Stimulated activated CD8-positive, alpha-beta memory T cell treated with anti-CD3 and anti-CD28 coated beads, Interleukin-15, amount 100 ng/mL, for 4 hours (primary cell): ENCODE measurements around the gene RBP4.

Experiments used
- DNase-seq, 2 donors: peaks; one replicate each; pipeline ENCODE4 v3.0.0-alpha.2; 2020; ENCODE audit warnings: low read depth in 2 of 2

Gene RBP4

DNA sequence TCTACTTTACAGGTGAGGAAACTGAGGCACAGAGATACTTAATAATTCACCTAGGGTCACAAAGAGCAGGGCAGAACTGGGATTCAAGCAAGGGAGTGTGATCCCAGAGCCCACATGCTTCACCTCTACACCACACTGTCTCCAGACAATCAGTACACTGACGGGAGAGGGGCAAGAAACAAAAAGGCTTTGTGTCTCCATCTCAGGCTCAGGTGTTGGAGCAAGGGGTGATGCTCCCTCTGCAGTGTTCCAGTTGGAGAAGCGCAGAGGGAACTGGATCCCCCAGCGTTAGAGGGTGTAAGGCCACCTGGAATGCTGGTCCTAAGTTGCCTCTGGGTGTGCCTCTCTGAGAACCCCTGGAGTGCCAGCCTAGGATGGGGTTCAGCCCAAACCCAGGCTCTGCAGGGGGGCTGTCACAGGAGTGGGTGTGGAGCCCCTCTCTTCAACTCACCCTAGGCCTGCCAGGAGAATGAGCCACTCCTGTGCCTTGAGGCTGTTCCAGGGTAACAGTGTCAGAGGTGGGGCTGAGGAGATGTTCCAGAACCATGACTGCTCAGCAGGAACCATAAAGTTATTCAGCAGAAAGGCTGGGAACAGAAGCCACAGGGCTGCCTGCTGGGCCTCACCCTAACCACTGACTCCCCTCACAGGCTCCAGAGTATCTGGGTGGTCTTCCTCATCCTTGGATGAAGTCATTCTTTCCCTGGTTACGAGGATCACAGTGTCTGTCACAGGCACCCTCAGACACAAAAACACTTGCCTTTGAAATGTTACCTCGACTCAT, 5.5 kb downstream of the RBP4 start:
- DNase-seq = no peak

DNA sequence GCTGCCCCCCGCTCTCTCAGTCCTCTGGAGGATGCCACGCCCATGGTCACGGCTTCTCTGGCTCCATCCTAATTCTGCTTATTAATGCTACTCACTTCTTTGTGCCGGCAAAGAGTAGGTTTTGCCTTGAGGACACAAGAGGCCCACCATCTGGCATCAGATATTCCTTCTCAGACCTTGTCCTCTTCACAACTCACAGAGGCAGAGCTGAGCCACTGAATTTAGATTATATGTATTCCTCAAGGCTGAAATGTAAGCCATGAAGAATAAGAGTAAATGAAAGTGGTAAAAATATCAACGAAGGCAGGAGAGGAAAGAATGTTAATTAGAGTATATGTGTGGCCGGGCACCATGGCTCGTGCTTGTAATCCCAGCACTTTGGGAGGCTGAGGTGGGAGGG, 6.5 kb downstream of the RBP4 start:
- DNase-seq = no peak

DNA sequence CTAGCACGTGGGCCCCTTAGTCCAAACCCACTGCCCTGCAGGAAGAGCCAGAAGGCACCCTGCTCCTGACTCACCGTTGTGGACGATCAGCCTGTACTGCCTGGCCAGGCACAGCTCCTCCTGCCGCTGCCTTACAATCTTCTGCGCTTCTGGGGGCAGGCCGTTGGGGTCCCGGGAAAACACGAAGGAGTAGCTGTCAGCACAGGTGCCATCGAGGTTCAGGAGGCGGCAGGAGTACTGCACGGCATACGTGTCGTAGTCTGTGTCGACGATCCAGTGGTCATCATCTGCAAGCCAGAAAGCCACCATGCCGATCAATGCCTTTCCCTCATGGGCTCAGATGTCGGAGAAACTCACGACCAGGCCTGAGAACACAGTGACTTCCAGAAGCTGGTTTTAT, 7.3 kb downstream of the RBP4 start:
- DNase-seq = no peak

DNA sequence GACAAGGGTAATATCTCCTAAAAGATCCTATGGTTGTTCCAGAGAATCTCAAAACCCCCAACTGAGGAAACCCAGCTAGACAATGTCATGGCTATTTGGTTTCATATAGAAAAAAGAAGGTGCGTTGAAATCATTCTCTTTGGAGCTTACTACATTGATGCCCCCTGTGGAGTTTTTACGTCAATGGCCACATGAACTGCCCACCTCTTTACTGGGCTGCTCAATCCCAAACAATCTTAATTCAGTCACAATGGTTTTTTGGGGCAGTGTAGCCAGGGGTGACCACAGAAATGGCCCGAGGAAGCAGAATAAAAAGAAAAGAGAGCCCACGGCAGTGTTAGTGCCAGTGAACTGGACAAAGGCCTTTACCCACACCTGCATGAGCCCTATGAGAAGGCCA, 7.8 kb downstream of the RBP4 start:
- no peak for DNase-seq

DNA sequence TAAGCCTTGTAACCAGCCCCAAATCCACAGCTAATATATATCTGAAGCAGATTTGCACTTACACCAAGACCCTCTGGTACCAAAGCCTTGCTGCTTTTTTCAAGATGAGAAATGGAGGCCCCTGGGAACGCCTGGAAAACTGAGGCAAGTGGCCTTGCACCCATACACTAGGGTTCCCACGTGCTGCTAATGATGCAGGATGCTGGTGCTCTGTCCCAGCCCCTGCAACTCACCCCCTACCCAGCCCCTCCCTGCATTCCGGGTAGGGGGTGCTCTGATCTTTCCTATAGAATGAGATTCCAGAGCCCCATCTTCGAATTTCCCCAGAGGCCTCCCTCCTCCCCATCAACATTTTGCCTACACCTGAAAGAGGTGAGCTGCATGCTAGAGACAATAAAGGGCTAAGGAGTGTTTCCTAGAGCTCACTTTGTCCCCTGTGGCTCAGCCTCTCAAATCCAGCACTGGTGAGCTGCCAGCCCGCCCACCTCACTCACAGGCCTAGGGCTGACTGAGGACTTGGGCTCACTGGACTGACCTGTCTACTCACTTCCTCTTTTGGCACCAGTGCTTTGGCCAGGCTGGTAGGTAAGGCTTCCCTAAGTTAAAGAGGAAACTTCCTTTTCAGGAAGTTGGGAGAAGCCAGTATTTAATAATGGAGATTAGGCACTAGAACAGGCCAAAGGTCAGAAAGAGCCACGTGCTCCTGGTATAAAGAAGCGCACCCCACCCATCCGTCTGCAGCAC, 9.8 kb downstream of the RBP4 start:
- no peak for DNase-seq

DNA sequence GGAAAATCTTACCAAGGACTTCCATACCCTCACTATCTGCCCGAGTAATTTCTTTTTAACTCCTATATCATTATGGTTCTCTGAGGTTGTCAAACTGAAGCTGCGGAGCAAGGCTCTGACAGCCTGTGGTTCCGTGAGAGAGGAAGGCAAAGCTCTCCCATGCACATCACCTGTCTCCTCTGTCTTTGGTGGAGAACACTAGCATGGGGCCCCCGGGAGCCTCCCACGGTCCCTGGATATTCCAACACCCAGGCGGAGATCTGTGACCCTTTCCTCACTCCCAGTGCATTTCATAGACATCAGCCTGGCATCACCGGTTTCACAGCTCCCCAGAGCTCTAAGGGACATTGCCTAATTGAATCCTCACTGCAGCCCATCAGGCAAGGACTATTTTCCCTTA, 10.4 kb downstream of the RBP4 start:
- DNase-seq = no peak

DNA sequence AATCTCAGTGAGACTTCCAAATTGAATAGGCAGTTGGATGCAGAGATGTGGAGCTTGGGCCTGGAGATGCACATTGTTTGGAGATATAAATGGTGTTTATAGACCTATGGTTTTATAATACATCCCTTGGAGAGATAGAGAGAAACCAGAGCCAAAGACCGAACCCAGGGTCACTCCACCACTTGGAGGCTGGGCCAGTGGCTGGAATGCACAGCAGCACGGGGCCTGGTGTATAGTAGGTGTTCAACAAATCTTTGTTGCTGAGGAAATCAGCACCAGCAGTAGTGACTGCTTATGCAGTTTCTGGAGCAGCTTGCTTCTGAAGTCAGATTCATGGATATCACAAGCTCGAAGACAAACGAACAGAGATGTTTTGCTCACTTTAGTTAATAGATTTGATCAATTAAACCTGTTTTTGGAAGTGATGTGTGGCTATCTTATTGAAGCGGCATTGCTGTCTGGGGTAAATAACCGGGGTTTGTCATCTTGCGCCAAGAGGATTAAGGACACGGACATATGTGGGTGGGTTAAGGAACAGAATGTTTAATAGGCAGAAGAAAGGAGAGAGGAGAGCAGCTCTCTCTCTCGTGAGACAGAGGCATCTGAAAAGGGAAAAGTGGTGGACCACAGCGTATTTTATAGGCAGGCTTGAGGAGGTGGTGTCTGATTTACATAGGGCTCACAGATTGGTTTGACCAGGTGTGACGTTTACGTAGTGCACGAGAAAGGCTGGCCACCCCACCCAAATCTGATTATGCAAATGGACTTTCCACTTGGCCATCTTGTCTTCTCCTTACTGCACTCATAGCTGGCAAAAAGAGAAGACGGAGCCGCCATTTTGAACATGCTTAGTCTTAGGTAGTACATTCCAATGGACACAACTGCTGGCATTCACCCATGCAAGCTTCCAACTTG, 11.1 kb downstream of the RBP4 start:
- DNase-seq = no peak

DNA sequence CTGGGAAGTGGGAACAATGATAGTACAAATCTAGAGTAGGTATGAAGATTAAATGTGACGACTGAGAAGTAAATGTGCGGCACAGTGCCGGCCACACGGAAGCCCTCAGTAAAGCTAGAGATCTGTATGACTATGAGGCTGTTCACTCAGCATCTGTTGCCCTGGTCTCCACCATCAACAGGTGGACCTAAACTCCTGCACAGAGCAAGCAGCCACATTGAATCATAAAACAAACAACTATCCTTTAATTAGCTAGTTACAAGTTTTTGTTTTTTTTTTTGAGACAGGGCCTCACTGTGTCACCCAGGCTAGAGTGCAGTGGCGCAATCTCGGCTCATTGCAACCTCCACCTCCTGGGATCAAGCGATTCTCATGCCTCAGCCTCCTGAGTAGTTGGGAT, 16.6 kb downstream of the RBP4 start:
- no peak for DNase-seq

DNA sequence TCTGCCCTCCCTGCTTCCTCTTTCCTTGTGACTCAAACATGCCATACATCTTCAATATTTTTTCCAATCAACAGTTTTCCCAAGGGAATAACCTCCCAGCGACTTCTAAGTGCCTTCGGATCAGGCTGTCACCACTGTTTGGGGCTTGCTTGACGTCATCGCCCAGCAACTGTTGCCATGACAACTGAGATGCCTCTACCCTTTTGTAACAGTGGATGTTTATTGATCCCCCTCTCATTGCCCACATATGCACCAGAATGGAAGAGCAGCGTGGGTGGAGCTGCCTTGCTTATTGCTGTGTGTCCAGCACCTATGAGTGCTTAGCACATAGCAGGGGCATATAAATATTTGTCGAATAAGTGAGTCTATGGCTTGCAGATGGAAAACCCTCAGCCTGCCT, 20.2 kb downstream of the RBP4 start:
- DNase-seq = no peak

DNA sequence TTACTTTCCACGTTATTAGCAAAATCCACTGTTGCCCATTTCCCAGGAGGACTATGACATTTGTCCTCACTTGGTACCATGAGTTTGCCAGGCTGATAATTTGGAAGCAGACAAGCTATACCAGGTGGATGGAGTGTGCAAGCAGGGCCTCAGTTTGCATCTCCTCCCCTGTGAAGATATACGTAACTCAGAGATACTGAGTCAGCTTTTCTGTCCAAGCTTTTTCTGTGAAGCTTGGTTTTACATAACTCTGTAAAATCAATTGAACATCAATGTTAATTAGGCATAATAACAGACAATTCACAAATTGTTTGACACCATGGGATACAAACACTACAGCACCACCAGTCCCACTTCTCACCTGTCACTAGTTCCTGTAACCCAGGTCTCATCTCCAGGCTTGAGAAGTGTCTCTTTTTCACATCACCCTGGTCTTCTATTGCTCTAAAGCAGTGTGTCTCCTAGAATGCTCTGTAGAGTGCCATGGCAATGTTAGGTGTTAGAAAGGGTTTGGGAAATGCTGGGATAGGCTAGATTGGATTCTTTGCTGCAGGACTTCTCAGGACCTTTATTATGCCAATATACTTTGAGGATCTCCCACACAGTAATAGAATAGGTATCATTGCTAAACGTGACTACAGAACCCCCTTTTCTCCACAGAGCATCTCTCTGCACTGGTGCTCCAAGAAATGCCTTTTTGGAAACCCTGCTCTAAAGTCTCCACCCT, 20.9 kb downstream of the RBP4 start:
- no peak for DNase-seq

DNA sequence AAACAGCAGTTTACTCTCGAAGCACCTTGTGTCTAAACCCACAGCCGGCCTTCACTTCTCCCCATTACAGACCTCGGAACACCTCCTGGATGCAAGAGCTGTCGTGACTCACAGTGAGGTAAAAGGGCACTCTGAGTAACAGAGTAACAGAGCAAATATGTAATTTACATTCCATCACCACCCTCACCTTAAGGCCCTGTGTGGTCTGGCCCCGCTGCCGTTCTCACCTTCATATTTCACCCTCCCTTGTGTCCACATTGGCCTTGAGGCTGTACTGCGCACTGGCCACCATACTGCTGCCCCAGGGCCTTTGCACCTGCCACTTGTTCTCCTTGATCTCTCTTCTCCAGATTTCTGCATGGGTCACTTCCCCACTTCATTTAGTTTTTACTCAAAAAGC, 21.9 kb downstream of the RBP4 start:
- no peak for DNase-seq

DNA sequence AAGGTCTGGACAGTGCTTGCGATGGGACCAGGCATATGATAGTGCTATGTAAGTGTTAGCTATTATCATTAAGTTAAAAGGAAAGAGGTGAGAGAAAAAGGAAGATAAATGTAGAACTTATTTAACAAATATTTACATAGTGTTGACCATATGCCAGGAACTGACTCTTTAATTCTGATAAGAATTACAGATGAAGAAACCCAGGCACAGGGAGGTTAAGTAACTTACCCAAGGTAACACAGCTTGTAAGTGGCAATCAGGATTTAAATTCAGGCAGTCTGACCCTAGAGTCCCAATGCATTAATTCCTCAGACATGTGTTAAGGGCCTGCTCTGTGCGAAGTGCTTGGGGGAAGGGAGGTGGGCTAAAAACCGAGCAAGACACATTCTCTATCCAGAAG, 23.5 kb downstream of the RBP4 start:
- no peak for DNase-seq

DNA sequence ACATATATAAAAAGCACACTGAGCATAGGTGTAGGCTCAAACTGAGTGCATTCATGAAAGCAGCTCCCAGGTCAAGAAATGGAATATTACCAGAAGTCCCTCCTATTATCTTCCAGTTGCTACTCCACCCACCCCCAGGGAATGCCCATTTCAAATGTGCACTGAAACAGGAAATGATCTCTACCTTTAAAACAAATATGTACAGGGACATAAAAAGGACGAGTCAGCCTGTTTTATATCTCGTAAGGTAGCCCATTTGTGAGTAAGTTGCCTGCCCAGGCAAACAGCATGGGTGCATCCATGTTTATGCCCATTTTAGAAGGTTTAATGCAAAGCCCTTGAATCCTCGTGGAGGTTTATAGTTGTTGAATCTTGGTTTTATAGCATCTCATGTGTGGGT, 24.1 kb downstream of the RBP4 start:
- no peak for DNase-seq

DNA sequence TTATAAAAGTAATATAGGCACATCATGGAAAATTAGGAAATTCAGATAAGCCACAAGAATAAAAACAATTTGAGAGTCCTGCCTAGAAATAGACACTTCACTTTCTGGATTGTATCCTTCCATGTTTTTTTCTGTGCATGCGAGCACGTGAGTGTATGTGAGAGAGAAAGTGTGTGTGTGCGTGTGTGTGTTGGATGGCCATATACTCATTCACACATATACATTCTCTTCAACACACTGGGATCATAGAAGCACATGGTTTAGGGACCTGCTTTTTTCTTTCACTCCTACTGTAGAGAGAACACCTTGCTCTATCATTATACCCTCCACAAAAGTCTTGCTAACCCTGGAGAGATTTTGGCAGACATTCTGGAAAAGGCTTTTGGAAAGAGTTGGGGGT, 27.1 kb downstream of the RBP4 start:
- DNase-seq = no peak

DNA sequence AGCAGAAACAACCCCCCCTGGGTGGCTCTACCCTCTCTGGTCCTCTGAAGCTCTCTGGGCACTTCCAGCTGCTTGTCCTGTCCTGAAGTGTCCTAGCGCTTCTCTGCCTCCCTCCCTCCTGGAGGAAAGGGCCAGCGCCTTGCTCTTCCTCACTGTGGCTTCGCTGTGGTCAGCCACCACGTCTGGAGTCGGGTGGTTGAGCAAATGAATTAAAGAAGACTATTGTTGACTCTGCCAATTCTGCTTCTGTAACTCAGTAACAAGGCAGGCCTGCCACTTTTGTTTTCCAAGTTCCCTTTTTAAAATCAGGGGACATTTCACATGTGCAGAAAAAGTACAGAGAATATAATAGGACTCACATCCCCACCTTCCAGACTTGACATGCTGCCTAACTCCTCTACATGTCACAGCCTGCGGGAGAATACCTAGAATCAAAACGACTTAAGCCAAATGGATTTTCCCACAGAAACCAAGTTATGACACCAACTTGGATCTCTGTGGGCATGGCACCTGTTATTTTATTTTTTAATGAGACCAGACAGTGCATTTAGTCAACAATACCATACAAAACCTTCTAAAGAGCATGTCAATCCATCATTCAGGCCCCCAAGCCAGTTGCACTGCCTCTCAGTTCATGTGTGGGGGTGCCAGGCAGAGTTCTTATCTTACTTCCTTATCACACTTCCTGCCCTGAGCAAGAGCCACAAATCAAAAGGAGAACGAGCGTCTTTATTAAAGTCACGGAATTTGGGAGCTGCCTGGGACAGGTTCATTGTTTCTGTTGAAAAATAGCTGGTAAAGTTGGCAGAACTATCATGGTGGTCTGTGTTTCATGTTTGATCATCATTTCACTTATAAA, 27.8 kb downstream of the RBP4 start:
- no peak for DNase-seq

DNA sequence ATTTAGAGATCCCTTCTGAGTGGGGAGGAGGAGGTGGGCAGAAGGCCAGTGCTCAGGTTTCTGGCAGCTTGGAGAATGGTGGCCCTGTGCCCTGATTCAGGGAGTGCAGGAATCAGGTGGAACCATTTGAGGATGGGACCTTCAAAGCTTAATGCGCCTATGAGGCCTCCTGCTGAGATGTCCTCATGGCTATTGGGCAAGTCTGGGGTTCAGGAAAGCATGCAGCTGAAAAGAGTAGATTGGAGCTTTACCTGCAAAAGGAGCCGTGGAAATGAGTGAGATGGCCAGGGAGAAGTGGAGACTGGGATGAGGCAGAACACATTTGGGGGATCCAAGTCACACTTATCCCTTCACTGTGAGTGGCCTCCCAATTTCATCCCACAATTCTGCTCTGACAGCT, 28.4 kb downstream of the RBP4 start:
- no peak for DNase-seq

DNA sequence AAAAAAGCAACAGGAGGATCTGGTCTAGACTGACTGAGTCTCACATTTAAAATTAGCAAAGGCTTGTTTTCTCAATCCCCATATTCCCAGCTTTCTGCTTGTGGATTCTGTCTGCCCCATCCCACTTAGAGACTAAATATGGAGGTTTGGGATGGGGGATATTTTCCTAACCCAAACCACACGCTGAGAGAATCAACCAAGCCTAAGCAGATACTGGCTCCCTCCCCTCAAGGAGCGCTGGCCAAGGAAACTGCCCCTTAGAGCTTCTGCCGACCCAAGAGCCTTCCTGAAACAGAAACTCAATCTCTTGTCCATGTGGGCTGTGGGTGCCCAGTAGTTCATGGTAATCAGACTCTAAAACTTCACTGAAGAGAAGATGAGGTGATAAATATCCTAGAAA, 30.7 kb downstream of the RBP4 start:
- DNase-seq = no peak

DNA sequence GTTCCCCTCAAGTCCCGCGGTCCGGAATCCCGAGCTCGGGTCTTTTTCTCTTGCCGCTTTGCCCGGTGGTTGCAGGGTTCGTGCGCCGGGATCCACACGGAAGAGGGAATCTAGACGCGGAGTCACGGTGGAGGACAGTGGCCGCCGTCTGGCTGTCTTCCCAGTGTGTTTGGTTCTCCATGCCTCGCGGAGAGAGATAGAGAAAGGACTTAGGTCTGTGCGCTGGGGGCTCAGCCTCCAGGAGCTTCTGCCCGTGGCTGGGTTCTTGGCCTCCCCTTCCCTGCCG, 33.0 kb downstream of the RBP4 start:
- no peak for DNase-seq

DNA sequence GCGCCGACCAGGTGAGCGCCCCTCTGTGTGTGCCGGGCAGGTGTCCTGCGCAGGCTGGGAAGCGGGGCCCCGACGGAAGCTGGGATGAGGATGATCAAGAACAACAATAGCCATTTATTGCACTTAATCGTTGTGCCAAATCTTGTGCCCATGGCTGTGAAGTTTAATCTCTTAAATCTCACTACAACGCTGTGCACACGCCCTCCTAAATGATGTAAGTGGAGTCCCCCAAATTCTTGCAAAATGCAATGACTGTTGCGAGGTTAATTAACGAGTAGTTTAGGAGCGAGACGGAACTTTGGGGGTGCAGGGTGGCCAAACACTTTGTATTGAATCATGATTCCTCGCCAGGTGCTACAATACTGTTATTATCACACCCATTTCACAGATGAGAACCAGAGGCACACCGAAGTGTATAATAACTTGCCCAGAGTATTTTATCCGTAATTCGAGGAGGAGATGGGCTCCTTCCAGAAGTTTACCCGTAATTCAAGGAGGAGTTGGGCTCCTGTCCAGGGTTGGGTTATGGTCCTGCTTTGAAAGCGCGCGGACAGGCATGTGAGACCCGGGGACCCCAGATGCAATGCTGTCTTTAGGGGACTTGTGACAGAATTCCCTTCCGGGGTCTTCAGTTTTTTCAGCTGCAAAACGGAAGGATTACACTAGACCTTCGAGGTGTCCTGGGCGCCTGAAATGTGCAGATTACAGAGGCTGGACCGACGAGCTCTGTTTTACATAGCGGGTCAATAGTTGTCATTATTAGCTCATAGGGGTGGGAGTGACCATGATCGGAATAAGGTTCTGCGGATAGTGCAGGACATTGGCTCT, 33.5 kb downstream of the RBP4 start:
- DNase-seq = no peak
